ENCODE results near the gene PPP2R5C.

The PPP2R5C gene

GRCh38 chr14:101894365-101895081 lies 133.0 kb downstream of the PPP2R5C start:
- DNase-seq = no peak

- DNase-seq = no peak
Measured at GRCh38 chr14:101895256-101895655, 133.7 kb downstream of the PPP2R5C start.

- DNase-seq = no peak
Measured at GRCh38 chr14:101897326-101897725, 135.8 kb downstream of the PPP2R5C start.

- DNase-seq = no peak
Measured at GRCh38 chr14:101898416-101898815, 136.9 kb downstream of the PPP2R5C start.

GRCh38 chr14:101899263-101899662 lies 137.8 kb downstream of the PPP2R5C start:
- no peak for DNase-seq

GRCh38 chr14:101900253-101900652 lies 138.7 kb downstream of the PPP2R5C start:
- no peak for DNase-seq

GRCh38 chr14:101903111-101903561 lies 141.6 kb downstream of the PPP2R5C start:
- DNase-seq = no peak

- DNase-seq = no peak
Measured at GRCh38 chr14:101905614-101906013, 144.1 kb downstream of the PPP2R5C start.

- no peak for DNase-seq
Measured at GRCh38 chr14:101906645-101907044, 145.1 kb downstream of the PPP2R5C start.

- DNase-seq = no peak
Measured at GRCh38 chr14:101907619-101908018, 146.1 kb downstream of the PPP2R5C start.

GRCh38 chr14:101908795-101909194 lies 147.3 kb downstream of the PPP2R5C start:
- DNase-seq = no peak

- no peak for DNase-seq
Measured at GRCh38 chr14:101909371-101910096, 148.0 kb downstream of the PPP2R5C start.

GRCh38 chr14:101912841-101913240 lies 151.3 kb downstream of the PPP2R5C start:
- DNase-seq = no peak

GRCh38 chr14:101914083-101914482 lies 152.6 kb downstream of the PPP2R5C start:
- DNase-seq = no peak

- no peak for DNase-seq
Measured at GRCh38 chr14:101915871-101916815, 154.6 kb downstream of the PPP2R5C start.

GRCh38 chr14:101916816-101917412 lies 155.4 kb downstream of the PPP2R5C start:
- no peak for DNase-seq

GRCh38 chr14:101917413-101918017 lies 156.0 kb downstream of the PPP2R5C start:
- DNase-seq = no peak

GRCh38 chr14:101918065-101918989 lies 156.8 kb downstream of the PPP2R5C start:
- no peak for DNase-seq

- DNase-seq = no peak
Measured at GRCh38 chr14:101920271-101920670, 158.8 kb downstream of the PPP2R5C start.

GRCh38 chr14:101922866-101923265 lies 161.4 kb downstream of the PPP2R5C start:
- no peak for DNase-seq

- DNase-seq = no peak
Measured at GRCh38 chr14:101925152-101925551, 163.6 kb downstream of the PPP2R5C start.
